Osteoblast (primary cell): ENCODE results near the gene WASF3. TPM values are rescaled to one million over a fixed set of nuclear protein-coding genes. Genes with fewer than 3 reads are reported as not detected.

ENCODE experiments used
- DNase-seq: peaks from one replicate; pipeline ENCODE4 v3.0.0; 2011; ENCODE audit warnings: low spot score, mixed read lengths; ENCODE audit not compliant: insufficient read length; ENCODE audit errors: missing footprints
- H2AFZ ChIP-seq: 2 replicates; pipeline ENCODE4 v1.6.0; 2011; ENCODE audit warnings: mild to moderate bottlenecking, low read length
- H3K27ac ChIP-seq: 2 replicates; pipeline ENCODE4 v1.5.1; 2011; ENCODE audit warnings: mild to moderate bottlenecking, low read depth, low read length, moderate library complexity
- H3K27me3 ChIP-seq: 2 replicates; pipeline ENCODE4 v1.6.0; 2012; ENCODE audit warnings: mild to moderate bottlenecking, control low read depth, inconsistent platforms, low read length, moderate library complexity; ENCODE audit not compliant: insufficient read depth
- H3K36me3 ChIP-seq: 2 replicates; pipeline ENCODE4 v1.5.1; 2011; ENCODE audit warnings: mild to moderate bottlenecking, low read length, control low read depth, moderate library complexity; ENCODE audit not compliant: insufficient read depth
- H3K4me1 ChIP-seq: 2 replicates; pipeline ENCODE4 v1.5.1; 2011; ENCODE audit warnings: mild to moderate bottlenecking, low read length, control low read depth, moderate library complexity; ENCODE audit not compliant: insufficient read depth
- H3K4me2 ChIP-seq: 2 replicates; pipeline ENCODE4 v1.6.0; 2011; ENCODE audit warnings: mild to moderate bottlenecking, low read length; ENCODE audit not compliant: insufficient read depth
- H3K4me3 ChIP-seq: fragments of 200-600 bp; sonication (generic); 3 replicates; pipeline ENCODE4 v1.5.1; 2012; ENCODE audit warnings: mild to moderate bottlenecking, low read length, inconsistent platforms; ENCODE audit not compliant: insufficient read depth
- H3K79me2 ChIP-seq: 2 replicates; pipeline ENCODE4 v1.6.0; 2012; ENCODE audit warnings: mild to moderate bottlenecking, low read length, control low read depth, inconsistent platforms; ENCODE audit not compliant: insufficient read depth
- H3K9me3 ChIP-seq: 2 replicates; pipeline ENCODE4 v1.5.1; 2011; ENCODE audit warnings: low read depth, low read length, control low read depth
- H4K20me1 ChIP-seq: 2 replicates; pipeline ENCODE4 v1.6.0; 2012; ENCODE audit warnings: mild to moderate bottlenecking, low read length, control low read depth; ENCODE audit not compliant: insufficient read depth
- total RNA-seq: library from RNA; depleted of rRNA; stranded (reverse); fragments of >200 nt; gene quantifications from 2 replicates; pipeline ENCODE4 v1.2.3, GENCODE V29; 2012
- TF ChIP-seq, protein P1 (sequence below): IDR thresholded peaks from 2 replicates; pipeline ENCODE4 v1.5.1; 2011; ENCODE audit warnings: mild to moderate bottlenecking, low read depth, low read length, moderate library complexity; ENCODE audit errors: extremely low read depth

The WASF3 gene
- total RNA-seq, 1 donor: 23.5 TPM

DNA sequence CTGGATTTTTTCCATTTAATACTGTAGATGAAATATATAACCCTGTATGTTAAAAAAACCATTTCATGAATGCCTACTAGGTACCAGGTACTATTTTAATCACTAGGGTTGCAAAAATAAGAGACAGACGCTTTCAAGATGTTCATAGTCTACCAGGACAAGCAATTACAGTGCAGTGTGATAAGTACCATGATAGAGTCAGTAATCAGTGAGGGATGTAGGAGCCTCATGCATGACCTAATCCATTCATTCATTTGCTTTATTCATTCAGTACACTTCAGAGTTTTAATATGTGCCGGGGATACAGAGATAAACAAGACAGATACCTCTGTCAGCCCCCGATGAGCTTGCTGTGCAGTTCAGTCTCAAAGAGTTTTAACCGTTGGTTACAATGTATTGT lies 3.0 kb downstream of the WASF3 start:
- peaks cover under 1% of the 10 kb centered on the region for H3K9me3 ChIP-seq
- H3K4me2 ChIP-seq: no peak overlapping the region
- peaks cover 30% of the 10 kb centered on the region for H3K4me1 ChIP-seq
- TF ChIP-seq, protein P1, sequence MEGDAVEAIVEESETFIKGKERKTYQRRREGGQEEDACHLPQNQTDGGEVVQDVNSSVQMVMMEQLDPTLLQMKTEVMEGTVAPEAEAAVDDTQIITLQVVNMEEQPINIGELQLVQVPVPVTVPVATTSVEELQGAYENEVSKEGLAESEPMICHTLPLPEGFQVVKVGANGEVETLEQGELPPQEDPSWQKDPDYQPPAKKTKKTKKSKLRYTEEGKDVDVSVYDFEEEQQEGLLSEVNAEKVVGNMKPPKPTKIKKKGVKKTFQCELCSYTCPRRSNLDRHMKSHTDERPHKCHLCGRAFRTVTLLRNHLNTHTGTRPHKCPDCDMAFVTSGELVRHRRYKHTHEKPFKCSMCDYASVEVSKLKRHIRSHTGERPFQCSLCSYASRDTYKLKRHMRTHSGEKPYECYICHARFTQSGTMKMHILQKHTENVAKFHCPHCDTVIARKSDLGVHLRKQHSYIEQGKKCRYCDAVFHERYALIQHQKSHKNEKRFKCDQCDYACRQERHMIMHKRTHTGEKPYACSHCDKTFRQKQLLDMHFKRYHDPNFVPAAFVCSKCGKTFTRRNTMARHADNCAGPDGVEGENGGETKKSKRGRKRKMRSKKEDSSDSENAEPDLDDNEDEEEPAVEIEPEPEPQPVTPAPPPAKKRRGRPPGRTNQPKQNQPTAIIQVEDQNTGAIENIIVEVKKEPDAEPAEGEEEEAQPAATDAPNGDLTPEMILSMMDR: no peak
- no peak overlapping the region for H2AFZ ChIP-seq
- no peak overlapping the region for H3K4me3 ChIP-seq
- no peaks in the 10 kb centered on the region for H3K36me3 ChIP-seq
- peaks cover 6% of the 10 kb centered on the region for H3K27me3 ChIP-seq
- H3K79me2 ChIP-seq: peaks cover 69% of the 10 kb centered on the region
- H4K20me1 ChIP-seq: peaks cover 24% of the 10 kb centered on the region
- DNase-seq: no peak
- no peak overlapping the region for H3K27ac ChIP-seq

DNA sequence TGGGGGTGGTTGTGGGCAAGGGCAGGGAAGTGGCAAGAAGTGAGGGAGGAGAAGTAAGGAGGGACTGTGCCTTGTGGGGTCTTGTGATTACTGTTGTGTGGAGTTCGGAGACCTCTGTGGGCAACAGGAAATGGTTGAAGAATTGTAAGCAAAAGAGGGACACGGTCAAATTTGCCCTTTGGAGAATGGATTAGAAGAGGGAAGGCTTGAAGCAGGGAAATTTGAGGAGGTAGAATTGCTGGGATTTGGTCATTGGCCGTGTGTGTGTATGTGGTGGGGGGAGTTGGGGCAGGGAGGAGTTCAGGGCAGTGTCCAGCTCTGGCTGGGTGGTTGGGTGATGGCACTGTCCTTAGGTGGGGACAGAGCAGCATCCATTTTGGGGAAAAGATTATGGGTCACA lies 3.6 kb downstream of the WASF3 start:
- Histone ChIP-seq H4K20me1 (peaks cover 24% of the 10 kb centered on the region), H3K79me2 (peaks cover 75% of the 10 kb centered on the region), H3K9me3 (no peaks in the 10 kb centered on the region), H3K4me1 (peaks cover 30% of the 10 kb centered on the region), H2AFZ (no peak overlapping the region), H3K4me2 (peak overlapping the region; percentile 58), H3K27me3 (peaks cover 1% of the 10 kb centered on the region), H3K27ac (peak overlapping the region; percentile 42), H3K36me3 (no peaks in the 10 kb centered on the region), H3K4me3 (peak overlapping the region; percentile 26)
- TF ChIP-seq, protein P1: no peak
- no peak for DNase-seq

DNA sequence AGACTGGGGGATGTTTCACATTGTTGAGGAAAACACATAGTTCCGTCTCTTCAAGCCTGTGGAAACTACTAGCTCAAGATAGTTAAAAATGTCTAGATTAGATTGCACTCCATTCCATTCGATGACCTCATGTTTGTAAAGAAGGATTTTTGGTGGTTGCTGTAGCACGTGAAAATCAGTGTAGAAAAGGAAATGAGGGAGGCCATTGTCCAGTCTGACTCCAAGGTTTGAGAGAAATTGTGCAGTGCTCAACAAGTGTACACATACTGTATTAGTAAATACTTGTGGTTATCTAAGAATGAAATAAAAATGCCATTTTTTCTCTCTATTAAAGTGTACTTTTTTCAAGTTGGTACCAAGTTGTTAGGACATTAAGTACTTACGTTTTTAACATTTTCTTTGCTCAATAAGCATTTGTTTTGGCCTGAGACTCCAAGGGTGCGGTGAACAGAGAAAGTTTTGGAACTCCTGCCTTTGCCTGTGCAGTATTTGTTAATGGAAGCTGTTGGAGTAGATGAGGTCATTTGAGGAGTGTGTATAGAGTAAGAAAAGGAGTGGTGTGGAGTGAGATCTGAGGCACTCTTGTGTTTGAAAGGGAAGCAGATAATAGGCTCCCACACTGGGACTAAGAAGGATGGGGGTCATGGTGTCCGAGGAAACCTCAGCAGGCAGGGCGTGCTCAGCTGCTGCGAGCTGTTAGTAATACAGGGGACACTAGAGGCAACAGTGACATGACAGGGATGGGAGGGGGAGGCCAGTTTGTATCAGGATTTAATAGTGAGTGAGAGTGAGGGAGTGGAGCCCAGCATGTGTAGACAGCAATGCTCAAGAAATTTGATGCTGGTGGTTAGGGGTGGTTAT lies 4.4 kb downstream of the WASF3 start:
- peak overlapping the region; percentile 26 for H3K4me3 ChIP-seq
- peak overlapping the region; percentile 12 for H2AFZ ChIP-seq
- H3K4me1 ChIP-seq: peaks cover 29% of the 10 kb centered on the region
- no peaks in the 10 kb centered on the region for H3K36me3 ChIP-seq
- peaks cover 84% of the 10 kb centered on the region for H3K79me2 ChIP-seq
- H3K27me3 ChIP-seq: no peaks in the 10 kb centered on the region
- TF ChIP-seq, protein P1: no peak
- H3K4me2 ChIP-seq: peak overlapping the region; percentile 58
- H3K9me3 ChIP-seq: no peaks in the 10 kb centered on the region
- H3K27ac ChIP-seq: peak overlapping the region; percentile 42
- DNase-seq: peak; percentile 81
- peaks cover 28% of the 10 kb centered on the region for H4K20me1 ChIP-seq

DNA sequence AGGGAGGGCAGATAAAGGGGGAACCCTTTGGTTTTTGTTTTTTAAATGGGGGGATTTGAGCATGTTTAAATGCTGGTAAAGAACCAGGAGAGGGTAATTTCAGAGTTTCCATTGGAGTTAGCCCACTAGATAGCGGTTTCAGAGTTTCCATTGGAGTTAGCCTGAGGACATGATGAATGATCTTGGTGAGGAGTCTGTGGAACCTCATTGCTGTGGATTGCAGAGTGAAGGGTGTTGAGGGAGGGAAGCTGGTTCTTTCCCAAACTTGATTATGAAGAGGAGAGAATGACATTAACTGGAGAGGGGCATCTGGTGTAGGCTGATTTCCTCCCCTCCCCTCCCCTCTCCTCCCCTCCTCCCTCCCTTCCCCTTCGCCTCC lies 5.0 kb downstream of the WASF3 start:
- Histone ChIP-seq H3K27ac (peak overlapping the region; percentile 42), H3K79me2 (peaks cover 90% of the 10 kb centered on the region), H3K4me3 (no peak overlapping the region), H4K20me1 (peaks cover 33% of the 10 kb centered on the region), H2AFZ (no peak overlapping the region), H3K9me3 (no peaks in the 10 kb centered on the region), H3K4me2 (no peak overlapping the region), H3K4me1 (peaks cover 25% of the 10 kb centered on the region), H3K36me3 (no peaks in the 10 kb centered on the region), H3K27me3 (no peaks in the 10 kb centered on the region)
- no peak for DNase-seq
- TF ChIP-seq, protein P1: no peak
